NCI-H2171 treated with DMSO at 0.1 percent for 48 hours (cell line): ENCODE data around the gene SLC12A7.

Experiments used
- DNase-seq: peaks from one replicate; lab custom pipeline; 2025; lab: John Stamatoyannopoulos, UW

Gene SLC12A7

DNA sequence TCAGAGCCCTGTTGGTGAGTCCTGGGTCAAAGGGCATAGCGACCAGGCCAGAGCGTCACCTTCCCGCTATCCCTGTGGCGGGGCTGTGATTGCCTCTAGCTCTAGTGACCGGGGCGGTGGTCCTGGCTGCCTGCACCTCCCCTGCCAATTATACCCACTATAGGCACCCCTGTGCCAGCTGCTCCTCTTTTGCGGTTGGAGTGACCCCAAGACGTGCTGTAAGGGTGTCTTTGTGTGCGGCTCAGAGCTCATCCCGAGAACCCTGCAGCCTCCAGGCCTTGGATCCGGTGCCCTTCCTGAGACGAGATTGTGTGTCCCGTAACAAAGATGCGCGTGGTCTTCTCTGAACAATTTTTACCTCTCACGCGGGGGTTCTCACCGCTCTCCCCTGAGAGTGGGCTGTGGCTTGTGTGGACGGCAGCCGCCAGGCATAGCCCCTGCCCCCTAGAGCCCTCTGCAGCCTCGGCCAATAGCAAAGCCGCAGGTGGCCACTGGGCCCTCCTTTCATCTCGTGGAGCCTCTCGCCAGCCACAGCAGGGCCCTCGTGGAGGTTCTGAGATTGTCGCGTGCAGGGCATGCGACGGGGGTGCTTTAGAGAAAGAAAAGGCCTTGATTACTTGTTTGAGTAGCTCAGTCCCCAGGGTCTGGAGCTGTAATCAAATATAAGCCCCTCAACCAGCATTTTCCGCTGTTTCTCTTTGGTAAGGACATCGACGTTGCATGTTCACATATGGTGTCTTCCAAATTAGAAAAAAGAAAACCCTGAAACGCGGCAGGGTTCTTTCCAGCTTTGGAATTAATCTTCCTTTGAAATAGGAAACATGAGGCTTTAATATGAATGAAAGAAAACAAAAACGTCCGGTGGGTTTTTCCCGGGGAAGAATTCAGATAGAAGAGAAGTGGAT, 92.6 kb downstream of the SLC12A7 start:
- no peak for DNase-seq

DNA sequence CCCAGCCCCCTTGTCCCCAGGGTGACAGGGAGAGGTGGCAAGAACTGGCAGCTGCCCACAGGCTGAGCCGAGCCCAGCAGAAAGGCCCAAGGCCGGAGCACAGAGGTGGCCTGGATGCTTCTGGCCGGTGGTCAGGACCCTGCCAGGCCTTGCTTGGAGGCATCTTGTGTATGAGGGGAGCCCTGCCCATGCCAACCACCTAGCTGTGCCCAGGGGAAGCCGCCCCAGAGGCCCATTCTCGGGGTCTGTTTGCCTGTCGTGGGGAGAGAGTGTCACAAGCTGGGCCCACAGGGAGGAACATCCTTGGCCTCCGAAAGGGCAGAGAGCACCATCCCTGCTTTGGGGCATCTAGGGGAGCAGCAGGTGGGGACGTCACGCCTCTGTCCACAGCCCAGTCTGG, 93.3 kb downstream of the SLC12A7 start:
- DNase-seq: no peak

DNA sequence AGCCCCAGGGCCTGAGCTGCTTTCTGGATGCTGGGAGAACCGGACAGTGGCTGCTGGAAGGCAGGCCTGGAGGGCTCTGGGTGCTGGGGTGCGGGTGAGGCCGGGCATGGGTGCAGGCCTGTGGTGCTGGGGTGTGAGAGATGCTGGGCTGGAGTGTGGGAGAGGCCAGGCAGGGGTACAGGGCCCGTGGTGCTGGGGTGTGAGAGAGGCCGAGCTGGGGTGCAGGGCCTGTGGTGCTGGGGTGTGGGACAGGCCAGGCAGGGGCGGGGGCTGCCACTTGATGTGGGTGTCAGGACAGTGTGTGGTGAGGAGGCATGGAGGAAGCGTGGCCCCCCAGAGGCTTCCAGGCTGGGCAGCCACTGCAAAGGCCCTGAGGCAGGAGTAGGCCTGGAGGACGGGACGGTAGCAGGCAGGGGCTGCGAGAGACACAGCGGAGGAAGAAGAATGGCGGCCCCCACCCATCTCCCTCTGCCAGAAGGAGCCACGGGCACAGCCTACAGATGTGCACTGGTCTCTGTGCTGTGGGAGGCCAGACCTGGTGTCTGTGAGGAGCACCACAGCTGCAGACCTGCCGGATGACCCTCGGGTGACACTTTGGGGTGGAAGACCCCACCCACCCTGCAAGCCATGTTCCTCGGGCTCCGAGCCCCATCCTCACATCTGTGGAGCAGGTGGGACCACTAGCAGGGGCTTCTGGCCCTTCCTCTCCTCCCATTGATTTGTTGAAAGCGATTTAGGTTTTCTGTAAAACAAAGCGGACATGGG, 94.0 kb downstream of the SLC12A7 start:
- no peak for DNase-seq

DNA sequence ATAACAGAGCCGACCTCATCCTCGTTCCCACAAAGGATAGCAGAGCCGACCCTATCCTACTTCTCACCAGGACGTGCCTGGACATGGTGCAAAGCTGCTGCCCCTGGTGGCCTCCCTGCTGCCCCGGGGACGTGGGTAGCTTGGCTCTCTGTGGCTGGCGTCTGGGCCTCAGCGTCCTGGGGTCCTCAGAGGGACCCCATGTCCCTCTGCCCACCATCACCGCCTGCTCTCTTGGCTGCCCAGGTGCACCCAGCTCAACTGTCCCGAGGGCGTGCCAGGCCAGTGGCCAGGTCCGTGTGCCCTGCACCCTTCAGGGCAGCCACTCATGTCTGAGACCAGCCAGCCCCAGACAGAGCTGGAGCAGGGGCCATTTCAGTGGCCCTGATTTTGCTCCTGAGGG, 94.8 kb downstream of the SLC12A7 start:
- no peak for DNase-seq

DNA sequence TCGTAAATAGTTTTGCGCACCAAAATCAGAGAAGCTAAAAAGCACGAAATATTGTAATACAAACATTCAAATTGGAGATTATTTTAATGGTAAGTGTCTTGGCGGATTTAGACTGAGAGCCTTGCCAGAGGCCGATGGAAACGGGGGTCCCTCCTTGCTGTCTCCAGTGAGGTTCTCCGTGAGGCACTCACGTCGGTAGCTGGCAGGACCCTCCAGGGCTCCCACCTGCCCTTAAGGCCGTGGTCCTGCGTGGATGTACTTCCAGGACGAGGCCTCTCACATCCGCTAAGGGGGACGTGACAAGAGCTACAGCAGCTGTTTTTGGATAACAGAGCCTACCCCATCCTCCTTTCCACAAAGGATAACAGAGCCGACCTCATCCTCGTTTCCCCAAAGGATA, 95.4 kb downstream of the SLC12A7 start:
- no peak for DNase-seq

DNA sequence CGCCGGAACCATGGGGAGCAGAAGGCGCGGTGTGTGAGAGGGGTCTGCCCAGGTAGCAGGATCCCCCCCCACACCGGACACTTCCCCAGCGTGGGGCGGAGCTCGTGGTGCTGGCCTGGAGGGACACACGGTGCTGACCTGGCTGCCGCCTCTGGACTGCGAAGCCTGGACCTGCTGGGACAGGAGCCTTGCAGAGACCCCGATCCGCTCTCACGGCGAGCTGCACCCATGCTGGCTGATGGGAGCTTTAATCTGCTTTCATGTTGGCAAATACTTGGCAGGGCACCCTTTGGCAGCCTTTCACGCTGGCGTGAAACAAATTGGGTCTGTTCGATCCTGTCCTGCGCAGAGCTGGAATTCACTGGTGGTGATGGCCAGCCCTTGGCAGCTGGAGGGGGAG, 95.8 kb downstream of the SLC12A7 start:
- no peak for DNase-seq

DNA sequence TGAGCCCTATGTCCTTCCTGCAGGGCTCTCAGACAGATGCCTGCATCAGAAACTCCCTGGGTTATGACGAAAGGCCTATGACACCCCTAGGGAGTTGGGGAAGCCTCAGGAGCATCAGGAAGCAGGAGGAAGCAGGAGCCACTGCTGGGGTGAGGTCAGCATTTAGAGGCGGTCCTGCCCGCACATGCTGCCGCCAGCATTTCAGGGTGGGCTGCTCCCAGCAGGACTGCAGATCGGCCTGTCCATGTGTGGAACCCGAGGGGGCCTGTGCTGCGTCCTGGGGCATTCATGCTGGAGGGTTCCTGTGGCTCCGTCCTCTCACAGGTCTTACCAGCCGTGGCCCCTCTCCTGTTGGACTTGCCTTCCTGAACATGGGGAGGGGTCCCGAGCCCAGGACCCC, 96.4 kb downstream of the SLC12A7 start:
- no peak for DNase-seq

DNA sequence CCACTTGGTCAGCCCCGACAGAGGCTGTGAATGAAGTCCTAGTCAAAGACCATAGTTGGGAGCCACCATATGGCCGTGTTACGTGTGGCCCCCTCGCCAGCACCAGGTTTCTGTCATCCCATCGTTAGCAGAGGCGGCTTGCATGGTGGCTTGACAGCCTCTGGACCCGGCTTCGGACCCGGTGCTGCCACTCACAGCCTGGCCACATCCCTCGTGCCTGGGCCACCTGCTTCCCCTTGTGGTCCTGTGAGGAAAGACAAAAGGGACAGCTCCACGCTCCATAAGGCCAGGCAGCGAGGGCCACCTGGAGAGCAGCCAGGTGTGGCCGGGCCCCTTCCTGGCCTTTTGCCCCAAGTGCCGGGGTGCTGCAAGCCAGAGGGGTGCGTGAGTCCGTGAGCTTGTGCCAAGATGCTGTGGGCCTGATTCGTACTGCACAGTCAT, 97.1 kb downstream of the SLC12A7 start:
- no peak for DNase-seq

DNA sequence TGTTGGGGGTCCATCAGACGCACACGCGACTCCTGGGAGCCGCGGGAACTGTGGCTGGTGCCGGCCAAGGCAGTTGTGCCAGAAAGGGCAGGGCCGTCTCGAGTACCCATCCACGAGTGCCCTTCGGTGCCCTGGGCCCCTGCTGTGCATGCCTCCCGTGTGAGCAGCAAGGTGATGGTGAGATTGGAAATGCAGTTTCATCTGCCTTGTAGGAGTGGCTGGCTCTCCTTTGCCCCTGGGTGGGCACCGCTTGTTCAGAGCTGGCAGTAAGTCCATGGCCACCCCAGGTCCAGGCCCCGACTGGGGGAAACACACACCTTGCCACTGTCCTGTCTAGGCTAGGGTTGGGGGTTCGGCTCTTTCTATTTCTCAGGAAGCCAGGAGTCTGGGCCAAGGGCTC, 97.5 kb downstream of the SLC12A7 start:
- no peak for DNase-seq

DNA sequence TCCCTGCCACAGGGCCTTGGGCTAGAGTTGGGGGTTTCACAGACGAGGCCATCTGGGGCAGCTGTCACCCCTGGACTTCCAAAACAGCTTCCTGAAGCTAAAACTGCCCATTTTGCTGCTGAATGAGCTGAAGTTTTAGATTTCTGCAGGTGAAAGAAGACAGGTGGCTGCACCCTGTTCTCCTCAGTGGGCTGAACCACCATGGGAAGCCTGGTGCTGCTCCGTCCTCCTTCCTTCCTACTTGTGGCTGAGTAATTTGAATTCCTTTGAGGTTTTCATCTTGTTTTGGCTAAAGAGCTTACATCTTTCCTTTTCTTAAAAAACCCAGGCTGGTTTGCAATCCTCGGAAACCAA, 97.9 kb downstream of the SLC12A7 start:
- no peak for DNase-seq

DNA sequence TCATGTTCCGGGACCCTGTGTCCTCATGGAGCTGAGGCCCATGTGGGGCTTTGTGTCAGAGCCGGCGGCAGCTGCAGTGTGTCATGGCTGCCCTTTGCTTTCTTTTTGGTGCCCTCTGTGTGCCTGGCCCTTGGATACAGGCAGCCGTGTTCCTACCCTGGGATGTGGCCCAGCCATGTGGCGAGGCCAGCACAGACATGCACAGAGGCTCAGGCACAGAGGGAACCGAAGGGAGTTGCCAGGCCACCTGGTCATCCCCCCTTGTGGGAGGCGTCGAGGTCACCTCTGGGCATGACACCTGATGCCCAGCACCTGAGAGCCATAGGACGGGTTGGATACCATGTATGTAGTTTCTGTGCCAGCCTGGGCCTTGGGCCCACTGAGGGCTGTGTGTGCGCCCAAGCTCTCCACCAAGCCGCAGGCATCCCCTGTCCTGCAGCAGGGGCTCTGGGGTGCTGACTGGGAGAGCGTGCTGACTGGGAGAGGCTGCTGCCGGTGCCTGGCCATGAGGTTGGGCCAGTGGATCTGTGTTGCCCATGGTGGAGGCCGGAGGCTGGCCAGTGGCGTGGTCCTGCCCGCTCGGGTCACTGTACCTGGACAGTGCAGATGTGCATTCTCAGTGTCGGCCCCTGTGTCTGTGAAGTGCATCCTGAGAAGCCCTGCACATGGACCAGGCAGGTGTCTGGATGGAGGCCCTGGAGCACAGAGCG, 98.5 kb downstream of the SLC12A7 start:
- no peak for DNase-seq

DNA sequence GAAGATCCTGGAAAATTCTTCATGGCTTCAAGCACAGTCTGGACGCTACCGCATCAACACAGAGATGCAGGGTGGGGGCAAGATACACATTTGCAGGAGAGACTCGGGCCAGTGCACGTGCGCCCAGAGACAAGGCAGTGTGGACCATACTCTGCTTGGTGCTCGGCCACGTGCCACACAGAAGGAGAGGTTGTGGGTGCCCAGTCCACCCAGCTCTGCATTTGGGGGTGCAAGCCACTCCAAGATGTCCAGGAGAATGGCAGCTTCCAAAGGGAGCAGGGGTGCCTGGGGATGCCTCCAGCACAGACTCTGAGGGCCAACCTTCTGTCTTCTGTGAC, 99.0 kb downstream of the SLC12A7 start:
- no peak for DNase-seq

DNA sequence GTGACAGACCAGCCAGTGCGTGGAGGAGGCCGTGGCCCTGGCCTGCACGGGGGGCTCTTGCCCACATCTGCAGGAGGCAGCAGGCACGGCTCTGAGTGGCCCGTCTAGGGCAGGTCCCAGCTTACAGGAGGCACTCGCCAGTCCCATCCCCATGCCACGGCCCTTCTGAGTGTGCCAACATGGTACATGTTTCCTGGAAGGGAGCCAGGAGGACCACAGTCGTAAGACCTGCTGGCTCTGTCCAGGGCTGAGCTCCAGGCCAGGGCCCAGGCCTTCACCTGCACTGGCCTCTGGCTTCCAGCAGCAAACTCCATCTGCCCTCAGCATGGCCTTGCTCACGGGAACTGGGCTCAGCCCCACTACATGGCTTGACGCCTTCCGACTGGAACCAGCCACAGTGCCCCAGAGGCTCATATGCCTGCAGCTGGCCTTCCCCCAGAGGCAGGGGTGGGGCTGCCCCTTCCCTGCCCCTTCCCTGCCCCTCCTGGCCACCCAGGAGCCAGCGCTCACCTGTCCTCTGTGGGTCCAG, 99.5 kb downstream of the SLC12A7 start:
- no peak for DNase-seq

DNA sequence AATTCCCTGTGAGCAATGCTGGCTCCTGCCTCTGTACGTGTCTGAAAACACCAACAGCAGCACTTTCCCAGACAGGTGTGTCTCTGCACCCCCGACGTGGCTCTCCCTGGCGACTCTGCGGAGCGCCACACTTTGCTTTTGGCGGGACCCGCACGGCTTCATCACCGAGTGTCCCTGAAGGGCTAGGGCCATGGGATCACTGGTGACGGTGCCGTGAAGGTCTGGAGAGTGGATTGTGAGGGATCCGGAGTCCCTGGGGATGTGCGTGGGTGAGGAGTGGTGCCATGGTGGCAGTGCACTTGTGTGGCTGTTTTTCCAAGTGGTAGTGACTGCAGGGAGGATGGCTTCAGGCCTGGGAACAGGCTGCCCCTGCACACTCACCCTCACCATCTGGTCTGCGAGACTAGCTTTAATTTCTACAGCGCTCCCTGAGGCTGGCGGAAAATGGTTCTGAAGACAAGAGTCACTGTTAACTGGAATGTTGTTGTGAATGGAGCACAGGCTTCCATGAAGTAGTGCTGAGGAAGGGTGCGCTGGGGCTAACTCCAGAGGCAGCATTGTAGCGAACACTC, 100.0 kb downstream of the SLC12A7 start:
- no peak for DNase-seq

DNA sequence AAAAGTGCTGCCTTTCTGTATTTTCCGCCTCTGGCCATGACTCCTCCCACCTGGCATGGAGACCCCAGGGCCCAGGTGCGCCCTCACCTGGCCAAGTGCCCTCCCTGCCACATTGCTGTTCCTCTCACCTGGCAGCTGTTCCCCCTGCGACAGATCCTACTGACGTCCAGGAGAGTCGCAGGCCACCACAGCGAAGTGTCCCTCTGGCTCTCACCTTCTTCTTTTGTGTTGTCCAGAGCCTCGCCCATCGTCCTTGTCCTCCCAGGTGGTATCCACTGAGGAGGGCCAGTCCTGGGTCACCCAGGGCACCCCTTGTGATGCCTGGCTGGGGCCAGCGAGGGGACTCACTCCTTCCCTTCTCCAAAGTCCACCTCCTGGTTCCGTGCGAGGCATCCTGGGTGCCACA, 100.6 kb downstream of the SLC12A7 start:
- DNase-seq: peak; percentile 67

DNA sequence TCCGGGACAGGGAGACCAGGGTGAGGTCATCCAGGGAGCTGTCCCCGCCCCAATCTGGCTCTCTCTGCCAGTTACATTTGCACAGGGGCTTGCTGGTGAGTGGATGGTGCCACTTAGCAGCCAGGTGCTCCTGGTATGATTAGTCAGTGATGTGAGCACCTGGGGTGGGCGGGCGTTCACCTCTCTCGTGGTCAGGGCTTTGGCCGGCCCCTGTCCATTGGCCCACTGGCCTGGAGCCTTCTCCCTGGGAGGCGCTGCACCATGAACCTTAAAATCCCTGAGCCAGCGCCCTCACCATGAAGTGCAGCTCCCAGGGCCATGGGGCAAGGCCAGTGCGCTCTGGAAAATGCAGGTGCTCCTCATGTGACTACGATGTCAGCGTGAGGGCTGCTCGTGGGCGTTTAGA, 101.2 kb downstream of the SLC12A7 start:
- no peak for DNase-seq

DNA sequence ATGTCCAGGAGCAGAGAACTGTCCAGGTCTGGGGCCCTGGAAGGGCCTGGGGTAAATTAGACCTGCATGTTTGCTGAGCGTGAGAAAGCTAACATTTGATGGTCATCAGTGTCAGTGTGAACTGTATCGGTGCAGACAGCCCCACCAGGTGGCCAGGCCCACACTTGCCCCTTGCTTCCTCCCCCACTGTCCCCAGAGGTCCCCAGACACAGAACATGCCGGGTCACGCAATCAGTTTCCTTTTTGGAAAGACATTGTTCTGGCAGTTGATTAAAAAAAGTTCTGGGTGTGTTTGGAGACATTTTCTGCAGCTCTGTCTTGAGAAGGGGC, 101.7 kb downstream of the SLC12A7 start:
- no peak for DNase-seq

DNA sequence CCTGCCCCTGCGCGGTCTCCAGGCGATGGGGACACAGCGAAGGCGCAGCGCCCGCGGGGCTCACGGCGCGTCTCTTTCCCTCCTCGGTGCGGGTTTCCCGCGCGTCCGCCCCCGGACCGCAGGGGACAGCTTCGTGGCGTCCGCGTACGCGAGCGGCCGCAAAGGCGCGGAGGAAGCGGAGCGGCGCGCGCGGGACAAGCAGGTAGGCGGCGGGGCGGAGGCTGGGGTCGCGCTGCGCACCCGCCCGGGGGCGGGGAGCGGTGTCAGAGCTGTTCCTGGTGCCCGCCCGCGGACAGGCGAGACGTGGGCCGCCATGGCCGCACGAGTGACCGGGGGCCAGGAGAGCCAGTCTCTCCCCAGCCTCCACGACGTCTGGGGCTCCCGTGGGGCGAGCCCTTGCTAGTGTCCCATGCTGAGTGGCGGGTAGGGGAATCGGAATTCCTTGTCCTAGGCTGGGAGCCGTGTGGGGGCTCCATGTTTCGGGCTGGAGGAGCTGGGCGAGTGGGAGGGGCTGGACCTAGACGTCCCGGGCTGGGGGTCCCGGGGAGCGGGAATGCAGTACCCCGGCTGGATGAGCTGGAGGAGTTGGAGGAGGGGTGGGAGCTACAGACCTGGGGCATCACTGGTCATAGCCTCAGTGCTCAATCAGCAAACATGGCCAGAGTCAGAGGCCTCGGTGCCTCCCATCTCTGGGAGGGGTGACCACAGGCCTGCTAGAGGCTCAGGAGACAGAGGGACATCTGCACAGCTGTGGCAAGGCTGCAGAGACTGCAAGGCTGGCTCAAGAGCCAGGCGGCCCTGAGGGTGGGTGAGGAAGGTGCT, 102.3 kb downstream of the SLC12A7 start:
- DNase-seq: no peak

DNA sequence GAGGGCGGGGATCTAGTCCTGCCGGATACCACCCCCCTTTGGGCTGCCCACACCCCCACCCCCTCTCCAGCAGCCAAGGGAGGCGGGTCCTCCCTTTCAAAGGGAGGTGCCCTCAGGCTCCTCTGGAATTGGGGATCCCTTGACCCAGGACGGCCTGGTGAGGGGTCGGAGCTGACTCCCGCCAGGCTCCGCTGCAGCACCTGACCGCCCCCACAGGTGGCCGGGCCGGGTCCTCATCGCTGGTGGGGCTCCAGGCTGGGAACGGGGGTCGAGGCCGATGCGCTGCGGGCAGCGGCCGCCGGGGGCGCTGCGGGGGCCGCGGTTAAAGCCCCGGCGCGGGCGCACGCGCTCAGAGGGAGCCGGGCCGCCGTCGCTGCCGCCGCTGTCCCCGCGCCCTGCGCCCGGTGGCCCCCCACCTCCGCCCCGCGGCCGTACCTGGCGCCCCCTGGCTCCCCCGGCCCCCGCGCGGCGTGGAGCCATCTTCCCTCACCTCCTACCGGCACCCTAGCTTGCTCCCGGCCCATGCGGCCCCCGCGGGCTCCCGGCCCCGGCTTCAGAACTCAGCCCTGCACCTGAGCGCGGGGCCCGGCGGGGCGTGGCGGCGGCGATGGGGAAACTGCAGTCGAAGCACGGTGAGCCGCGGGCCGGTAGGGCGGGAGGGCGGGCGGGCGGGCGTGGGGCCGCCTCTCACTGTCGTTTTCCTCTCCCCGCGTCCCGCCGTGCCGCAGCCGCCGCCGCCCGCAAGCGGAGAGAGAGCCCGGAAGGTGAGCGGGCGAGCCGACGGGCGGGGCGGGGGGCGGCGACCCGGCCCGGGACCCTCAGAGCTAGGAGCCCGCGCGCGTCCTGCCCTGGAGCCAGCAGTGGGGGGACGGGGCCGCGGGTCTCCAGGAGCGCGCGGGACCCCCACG, 103.2 kb downstream of the SLC12A7 start, which contains the start of gene NKD2:
Gene NKD2 (plus strand): TSS at position 352 of the 908 bp plus-strand sequence. CDS start 256 bp downstream, at position 608.
- DNase-seq: peak; percentile 44
